ENCODE data around the gene GARNL3. TPM values are rescaled to one million over a fixed set of nuclear protein-coding genes. Genes with fewer than 3 reads are reported as not detected.
A peak's percentile ranks its signal among the peaks of the same experiment; 100 is the strongest.

GARNL3 gene
- total RNA-seq, 1 donor from 2014 or later = 22.9 TPM

- intact Hi-C loops (cut with micrococcal nuclease) = loop anchor here (10.0 kb wide), 1 partner anchor 75 kb away; no protein-coding TSS in a partner anchor
Measured at GRCh38 chr9:127229691-127230417, 34.7 kb upstream of the GARNL3 start.

GRCh38 chr9:127231666-127232065 is 32.9 kb upstream of the GARNL3 start:
- H3K27me3 ChIP-seq (ENCODE audit: low read depth) = no peaks in the 10 kb centered on the region
- no peaks in the 10 kb centered on the region for H3K9me3 ChIP-seq (replicated peaks)
- DNase-seq = no peak
- intact Hi-C loops (cut with micrococcal nuclease) = no loop called here
- H3K4me3 ChIP-seq = no peak overlapping the region
- H3K36me3 ChIP-seq = no peaks in the 10 kb centered on the region
- no peak for TF ChIP-seq CTCF (IDR thresholded peaks at IDR 0.05; ENCODE audit: borderline replicate concordance)
- peaks cover 7% of the 10 kb centered on the region for H3K4me1 ChIP-seq
- H3K27ac ChIP-seq (replicated peaks) = no peak overlapping the region

More at GRCh38 chr9:127229691-127230417, 34.7 kb upstream of the GARNL3 start:
- Histone ChIP-seq H3K4me1 (peaks cover 20% of the 10 kb centered on the region), H3K4me3 (no peak overlapping the region), H3K36me3 (no peaks in the 10 kb centered on the region), H3K27ac (replicated peaks) (no peak overlapping the region), H3K9me3 (replicated peaks) (no peaks in the 10 kb centered on the region), H3K27me3 (ENCODE audit: low read depth) (no peaks in the 10 kb centered on the region)
- no peak for TF ChIP-seq CTCF (IDR thresholded peaks at IDR 0.05; ENCODE audit: borderline replicate concordance)
- DNase-seq = no peak

- no peak overlapping the region for H3K27ac ChIP-seq (replicated peaks)
- intact Hi-C loops (cut with micrococcal nuclease) = no loop called here
- peaks cover 8% of the 10 kb centered on the region for H3K36me3 ChIP-seq
Measured at GRCh38 chr9:127232833-127233549, 31.6 kb upstream of the GARNL3 start.

GRCh38 chr9:127233550-127233949 is 31.0 kb upstream of the GARNL3 start:
- Histone ChIP-seq H3K36me3 (peaks cover 8% of the 10 kb centered on the region), H3K27me3 (ENCODE audit: low read depth) (no peaks in the 10 kb centered on the region), H3K4me3 (no peak overlapping the region), H3K27ac (replicated peaks) (peak overlapping the region; percentile 1), H3K4me1 (peaks cover 6% of the 10 kb centered on the region), H3K9me3 (replicated peaks) (no peaks in the 10 kb centered on the region)
- no peak for TF ChIP-seq CTCF (IDR thresholded peaks at IDR 0.05; ENCODE audit: borderline replicate concordance)
- no peak for DNase-seq
- intact Hi-C loops (cut with micrococcal nuclease) = no loop called here

More at GRCh38 chr9:127232833-127233549, 31.6 kb upstream of the GARNL3 start:
- no peak overlapping the region for H3K4me3 ChIP-seq
- no peaks in the 10 kb centered on the region for H3K27me3 ChIP-seq (ENCODE audit: low read depth)
- H3K9me3 ChIP-seq (replicated peaks) = no peaks in the 10 kb centered on the region
- TF ChIP-seq CTCF (IDR thresholded peaks at IDR 0.05; ENCODE audit: borderline replicate concordance) = no peak
- peaks cover 6% of the 10 kb centered on the region for H3K4me1 ChIP-seq
- DNase-seq = no peak

- H3K27me3 ChIP-seq (ENCODE audit: low read depth) = no peaks in the 10 kb centered on the region
- H3K4me1 ChIP-seq = peaks cover 8% of the 10 kb centered on the region
- H3K9me3 ChIP-seq (replicated peaks) = no peaks in the 10 kb centered on the region
- peaks cover 8% of the 10 kb centered on the region for H3K36me3 ChIP-seq
- intact Hi-C loops (cut with micrococcal nuclease) = no loop called here
- peak overlapping the region; percentile 1 for H3K27ac ChIP-seq (replicated peaks)
- no peak for TF ChIP-seq CTCF (IDR thresholded peaks at IDR 0.05; ENCODE audit: borderline replicate concordance)
- no peak for DNase-seq
- H3K4me3 ChIP-seq = no peak overlapping the region
Measured at GRCh38 chr9:127233989-127234388, 30.6 kb upstream of the GARNL3 start.

Data from left ventricle myocardium inferior (tissue), 1 donor.